DND-41 (cell line): Measurements from ENCODE around the gene DDN.

ENCODE experiments used
- EZH2 ChIP-seq: IDR thresholded peaks from 3 replicates; pipeline ENCODE4 v1.6.1; 2012; ENCODE audit warnings: borderline replicate concordance, low read depth, mild to moderate bottlenecking, moderate library complexity, low read length, inconsistent platforms; ENCODE audit not compliant: severe bottlenecking
- TF ChIP-seq, protein P1 (sequence below): IDR thresholded peaks from 2 replicates; pipeline ENCODE4 v1.5.1; 2012; ENCODE audit warnings: borderline replicate concordance, low read length, moderate library complexity, mild to moderate bottlenecking; ENCODE audit not compliant: poor library complexity, severe bottlenecking; ENCODE audit errors: extremely low read depth

GRCh38 chr12:49028666-49029275, 29.6 kb upstream of the DDN start:
- TF ChIP-seq, protein P1, sequence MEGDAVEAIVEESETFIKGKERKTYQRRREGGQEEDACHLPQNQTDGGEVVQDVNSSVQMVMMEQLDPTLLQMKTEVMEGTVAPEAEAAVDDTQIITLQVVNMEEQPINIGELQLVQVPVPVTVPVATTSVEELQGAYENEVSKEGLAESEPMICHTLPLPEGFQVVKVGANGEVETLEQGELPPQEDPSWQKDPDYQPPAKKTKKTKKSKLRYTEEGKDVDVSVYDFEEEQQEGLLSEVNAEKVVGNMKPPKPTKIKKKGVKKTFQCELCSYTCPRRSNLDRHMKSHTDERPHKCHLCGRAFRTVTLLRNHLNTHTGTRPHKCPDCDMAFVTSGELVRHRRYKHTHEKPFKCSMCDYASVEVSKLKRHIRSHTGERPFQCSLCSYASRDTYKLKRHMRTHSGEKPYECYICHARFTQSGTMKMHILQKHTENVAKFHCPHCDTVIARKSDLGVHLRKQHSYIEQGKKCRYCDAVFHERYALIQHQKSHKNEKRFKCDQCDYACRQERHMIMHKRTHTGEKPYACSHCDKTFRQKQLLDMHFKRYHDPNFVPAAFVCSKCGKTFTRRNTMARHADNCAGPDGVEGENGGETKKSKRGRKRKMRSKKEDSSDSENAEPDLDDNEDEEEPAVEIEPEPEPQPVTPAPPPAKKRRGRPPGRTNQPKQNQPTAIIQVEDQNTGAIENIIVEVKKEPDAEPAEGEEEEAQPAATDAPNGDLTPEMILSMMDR: no peak
- no peak for TF ChIP-seq EZH2
